Gastroesophageal sphincter (tissue), 3 donors: Measurements from ENCODE around the gene THBS2.

Source experiments
- CTCF ChIP-seq, 4 experiments: fragments of 200-600 bp in 2 of 4; fragments of 450-650 bp in 2 of 4; sonication (generic) in 1 of 4; IDR thresholded peaks; one replicate each; pipeline ENCODE4 v1.5.1; 2017 to 2019; ENCODE audit warnings: antibody characterized with exemption in 4 of 4, mild to moderate bottlenecking in 2 of 4, moderate library complexity in 2 of 4
- EP300 ChIP-seq: sonication (generic); formaldehyde crosslinking; IDR thresholded peaks from one replicate; pipeline ENCODE4 v1.6.1; 2017; ENCODE audit warnings: antibody characterized with exemption, mild to moderate bottlenecking
- POLR2A ChIP-seq, 2 donors: fragments of 450-650 bp; IDR thresholded peaks; one replicate each; pipeline ENCODE4 v1.6.1; 2017; ENCODE audit warnings: antibody characterized with exemption in 2 of 2, mild to moderate bottlenecking in 2 of 2, moderate library complexity in 1 of 2
- POLR2AphosphoS5 ChIP-seq: sonication (generic); formaldehyde crosslinking; IDR thresholded peaks from one replicate; pipeline ENCODE4 v1.6.1; 2017; ENCODE audit warnings: antibody characterized with exemption

DNA sequence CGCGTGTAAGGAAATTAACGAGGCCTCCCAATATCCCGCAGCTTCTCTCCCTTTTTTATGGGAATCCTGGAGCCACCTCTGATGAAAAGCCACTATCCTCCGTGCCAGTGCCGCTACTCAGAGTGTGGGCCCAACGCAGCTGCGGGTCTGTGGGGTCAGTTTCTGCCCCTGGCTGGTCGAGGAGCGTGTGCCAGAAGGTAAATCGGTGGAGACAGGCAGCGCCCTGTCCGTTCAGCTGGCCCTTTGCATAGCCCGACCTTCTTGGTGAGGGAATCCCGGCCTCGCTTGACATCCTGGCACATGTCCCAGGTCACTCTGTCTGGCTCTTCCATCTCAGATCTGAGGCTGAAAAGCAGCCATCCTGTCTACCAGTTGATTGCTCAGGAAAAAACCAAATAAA is 4.6 kb downstream of the THBS2 start:
- TF ChIP-seq CTCF (IDR thresholded peaks at IDR 0.05) (no peak), POLR2A (IDR thresholded peaks at IDR 0.05) (no peak), EP300 (no peak), POLR2AphosphoS5 (no peak)
